Stimulated activated CD4-positive, alpha-beta T cell treated with anti-CD3 and anti-CD28 coated beads, Interleukin-15, amount 100 ng/mL, for 1 hour (primary cell): ENCODE measurements around the gene PDGFC.

ENCODE experiments used
- DNase-seq, 2 donors: peaks; one replicate each; pipeline ENCODE4 v3.0.0-alpha.2; 2020; ENCODE audit warnings: low read depth in 1 of 2, low spot score in 1 of 2

Gene PDGFC

DNA sequence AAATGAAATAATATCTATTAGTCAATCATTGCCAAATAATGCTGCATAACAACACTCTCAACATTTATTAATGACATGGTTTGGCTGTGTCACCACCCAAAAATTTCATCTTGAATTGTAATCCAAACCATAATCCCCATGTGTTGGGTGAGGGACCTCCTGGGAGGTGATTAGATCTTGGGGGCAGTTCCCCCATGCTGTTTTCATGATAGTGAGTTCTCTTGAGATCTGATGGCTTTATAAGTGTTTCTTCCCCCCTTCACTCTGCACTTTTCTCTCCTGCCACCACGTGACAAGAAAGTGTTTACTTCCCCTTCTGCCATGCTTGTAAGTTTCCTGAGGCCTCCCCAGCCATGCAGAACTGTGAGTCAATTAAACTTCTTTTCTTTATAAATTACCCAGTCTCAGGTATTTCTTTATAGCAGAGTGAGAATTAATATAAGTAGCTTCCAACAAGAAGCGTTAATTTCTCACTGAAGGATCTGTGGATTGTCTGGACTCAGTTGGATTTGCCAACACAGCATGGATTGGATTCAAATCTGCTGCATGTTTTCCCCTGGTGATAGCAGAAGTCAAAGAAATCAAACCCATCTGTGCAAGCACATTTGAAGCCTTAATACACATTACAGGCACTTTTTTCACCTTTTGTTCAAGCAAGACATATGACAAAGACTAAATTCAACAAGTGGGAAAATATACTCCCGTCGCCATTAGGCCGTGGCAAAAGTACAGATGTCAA lies 216.6 kb downstream of the PDGFC start:
- DNase-seq: no peak

DNA sequence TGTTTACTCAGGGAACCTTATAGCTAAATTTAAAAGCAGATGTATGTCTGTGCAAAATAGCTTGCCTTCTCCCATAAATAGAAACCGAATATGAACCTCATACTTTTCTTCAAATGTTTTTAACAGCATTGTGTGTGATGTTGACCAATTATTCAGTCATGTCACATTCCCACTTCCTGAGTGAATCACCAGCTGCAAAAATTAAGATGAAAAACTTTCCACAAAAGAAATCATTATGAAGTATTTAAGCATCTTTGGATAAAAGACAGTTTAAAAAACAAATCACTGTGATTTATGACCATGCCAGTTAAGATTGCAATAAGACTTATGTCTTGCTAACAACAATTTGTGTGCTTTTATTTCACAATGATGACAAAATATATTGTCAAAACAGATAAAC lies 220.1 kb downstream of the PDGFC start:
- no peak for DNase-seq

DNA sequence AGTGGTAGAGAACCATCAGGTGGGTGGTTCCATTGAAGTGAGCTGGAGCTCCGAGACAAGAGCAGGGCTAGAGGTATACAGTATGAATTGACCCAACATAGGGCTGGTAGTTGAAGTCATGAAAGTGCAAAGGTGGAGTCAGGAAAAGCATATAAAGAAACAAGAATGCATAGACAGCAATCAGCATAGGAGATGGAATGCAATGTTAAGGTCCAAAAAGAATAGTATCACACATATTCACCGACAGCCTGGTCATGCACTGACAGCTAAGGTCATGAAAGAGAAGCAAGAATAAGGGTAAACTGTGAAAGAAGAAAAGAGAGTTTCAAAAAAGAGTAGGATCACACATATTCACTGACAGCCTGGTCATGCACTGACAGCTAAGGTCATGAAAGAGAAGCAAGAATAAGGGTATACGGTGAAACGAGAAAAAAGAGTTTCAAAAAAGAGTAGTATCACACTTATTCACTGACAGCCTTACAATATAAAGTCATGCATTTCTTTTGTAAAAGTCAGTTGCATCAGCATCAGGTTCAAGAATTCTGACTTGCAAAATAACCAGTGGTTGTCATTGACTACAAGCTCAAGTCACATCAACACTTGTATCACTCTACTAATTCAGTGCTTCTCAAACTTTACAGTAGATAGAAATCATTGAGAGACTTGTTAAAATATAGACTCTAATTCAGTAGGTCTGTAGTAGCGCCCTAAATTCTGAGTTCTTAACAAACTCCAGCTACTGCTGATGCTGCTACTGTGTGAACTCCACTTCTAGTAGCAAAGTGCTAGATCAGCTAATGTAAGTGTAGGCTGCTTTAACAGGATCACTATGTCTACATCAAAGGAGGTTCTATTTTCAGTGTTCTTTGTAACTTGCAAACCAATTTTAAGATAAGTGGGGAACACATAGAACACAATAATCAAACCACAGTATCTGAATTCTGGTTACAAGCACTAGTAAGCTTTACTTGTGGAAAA lies 221.9 kb downstream of the PDGFC start:
- no peak for DNase-seq

DNA sequence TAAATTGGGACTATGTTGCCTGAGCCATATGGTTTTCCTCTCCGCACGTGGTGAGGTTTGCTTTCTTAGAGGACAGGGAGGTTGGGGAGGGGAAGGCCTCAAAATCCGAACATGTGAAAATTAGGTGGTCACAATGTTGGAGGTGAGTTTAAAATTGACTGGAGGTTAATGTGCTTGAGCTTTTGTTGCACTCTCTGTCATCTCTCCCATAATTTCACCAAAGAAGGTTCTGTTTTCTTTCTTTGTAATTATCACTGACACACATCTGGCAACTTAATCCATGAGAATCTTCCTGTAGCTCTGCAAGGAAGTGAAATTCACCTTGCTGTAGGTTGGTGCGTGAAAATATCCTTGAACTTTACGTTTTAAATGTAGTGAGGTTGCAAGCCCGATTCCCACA lies 225.5 kb downstream of the PDGFC start:
- DNase-seq: no peak

DNA sequence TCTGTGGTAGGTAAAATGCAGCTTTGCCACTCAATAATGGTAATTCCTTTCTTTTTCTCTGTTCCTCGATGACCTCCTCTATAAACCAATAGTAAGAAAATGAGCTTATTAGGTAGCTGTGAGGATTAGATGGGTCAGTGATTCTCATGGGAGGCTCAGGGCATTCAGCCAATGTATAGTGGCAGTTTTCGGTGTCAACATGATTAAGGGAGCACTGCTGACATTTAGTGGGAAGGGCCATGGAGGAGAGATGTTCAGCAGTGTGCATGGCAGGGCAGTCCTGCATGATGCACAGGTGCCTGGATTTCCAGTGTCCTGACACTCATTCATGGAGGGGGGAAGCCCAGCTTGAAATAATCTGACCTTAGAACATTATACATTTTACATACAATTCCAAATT lies 232.8 kb downstream of the PDGFC start:
- DNase-seq: no peak

DNA sequence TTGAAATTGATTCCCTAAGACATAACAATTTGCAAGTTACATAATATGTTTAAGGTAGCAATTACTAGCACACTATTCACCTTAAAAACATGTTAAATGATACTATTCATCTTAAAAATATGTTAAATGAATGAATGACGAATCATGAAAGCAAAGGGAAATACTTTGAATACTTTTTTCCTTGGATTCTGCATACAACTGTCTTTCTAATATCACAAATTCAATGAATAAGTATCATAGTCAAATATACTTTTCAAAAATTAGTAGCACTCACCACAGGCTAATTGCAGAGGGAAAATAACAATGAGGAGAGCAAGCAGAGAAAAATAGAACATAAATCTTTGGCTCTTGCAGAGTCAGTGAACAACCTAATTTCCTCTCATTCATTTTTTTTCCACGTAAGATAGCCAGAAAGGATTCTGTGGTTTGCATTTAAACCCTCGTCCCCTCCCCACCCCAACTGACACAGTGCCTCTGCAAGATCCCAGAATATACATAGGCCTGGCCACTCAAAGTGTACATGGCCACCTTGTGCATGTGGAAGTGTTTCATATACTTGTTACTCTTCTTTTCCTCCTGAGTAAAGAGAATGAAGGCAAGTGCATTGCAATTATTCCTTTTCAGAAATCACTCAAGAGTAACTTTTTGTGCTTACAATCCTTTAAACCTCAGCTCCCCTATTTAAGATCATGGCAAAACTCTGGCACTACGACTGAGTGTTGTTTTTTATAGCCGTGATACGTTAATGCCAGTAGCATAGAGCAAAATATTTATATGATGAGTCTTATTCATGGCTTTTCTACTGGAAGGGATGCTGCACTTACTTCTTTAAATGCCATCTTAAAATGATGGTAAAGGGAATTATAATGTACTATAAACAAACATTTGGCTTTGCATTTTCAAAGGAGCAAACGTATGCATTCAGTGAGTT lies 236.4 kb downstream of the PDGFC start:
- no peak for DNase-seq

DNA sequence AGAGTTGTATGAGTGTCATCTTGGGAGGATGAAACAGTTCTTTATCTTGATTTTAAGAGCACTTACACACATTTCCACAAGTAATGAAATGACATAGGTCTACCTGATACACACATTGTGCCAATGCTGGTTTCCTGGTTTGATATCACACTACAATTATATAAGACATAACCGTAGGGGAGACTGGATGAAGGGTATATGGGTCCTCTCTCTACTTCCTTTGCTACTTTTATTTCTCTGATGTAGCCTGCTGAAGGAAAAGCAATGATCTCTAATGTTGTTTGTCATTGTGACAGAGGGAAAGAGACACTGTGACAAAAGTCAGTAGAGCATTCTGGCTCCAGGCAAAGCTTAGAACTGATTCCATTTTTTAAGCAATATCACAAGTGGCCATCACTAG lies 238.0 kb downstream of the PDGFC start:
- DNase-seq: no peak

DNA sequence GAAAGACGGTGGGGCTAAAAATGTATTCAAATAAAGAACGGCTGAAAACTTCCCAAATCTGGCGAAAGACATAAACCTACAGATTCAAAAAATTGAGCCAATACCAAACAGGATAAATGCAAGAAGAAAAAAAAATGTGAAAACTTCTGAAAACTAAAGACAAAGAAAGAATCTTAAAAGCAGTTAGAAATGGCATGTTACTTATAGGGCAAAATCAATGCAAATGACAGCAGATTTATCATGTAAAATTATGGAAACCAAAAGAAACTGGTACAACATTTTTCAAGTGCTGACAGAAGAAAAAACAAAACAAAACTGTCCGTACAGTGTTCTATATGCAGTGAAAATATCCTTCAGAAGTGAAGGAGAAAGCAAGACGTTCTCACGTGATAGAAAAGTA lies 239.0 kb downstream of the PDGFC start:
- no peak for DNase-seq

DNA sequence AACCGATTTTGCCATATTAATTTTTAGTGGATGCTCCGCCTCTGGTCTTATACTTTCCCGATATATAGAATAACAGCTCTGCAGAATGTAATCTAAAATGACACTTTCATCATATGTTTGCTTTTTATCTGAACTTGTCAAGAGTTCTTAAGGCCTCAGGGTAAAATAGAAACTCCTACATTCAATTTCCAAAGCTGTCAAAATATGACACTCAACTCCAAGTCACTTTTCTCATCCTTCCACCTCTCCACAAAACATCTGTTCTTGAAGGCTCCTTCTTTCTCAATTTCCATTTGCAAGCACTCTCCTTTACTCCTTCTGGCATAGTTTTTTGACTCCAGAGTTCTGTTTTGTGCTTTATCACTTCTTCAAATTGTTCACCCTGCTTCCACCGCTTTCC lies 242.2 kb downstream of the PDGFC start:
- no peak for DNase-seq

DNA sequence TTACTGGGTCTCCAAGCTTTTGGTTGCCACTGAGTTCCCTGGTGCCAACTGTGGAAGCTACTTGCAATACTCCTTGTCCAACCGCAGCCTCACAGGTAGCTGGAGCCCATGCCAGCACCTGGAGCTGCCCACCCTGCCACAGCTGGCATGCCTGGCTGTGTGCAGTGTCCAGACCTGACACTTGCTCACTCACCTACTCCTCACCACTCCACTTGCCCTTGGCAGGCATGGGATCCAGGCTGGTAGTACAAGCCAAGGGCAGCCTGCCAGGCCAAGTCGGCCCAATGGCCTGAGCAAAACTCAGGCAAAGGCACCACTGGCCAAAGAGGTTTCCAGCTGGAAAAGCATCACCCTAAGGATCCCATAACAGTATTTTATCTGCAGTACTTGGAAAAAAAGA lies 246.3 kb downstream of the PDGFC start:
- DNase-seq: no peak

DNA sequence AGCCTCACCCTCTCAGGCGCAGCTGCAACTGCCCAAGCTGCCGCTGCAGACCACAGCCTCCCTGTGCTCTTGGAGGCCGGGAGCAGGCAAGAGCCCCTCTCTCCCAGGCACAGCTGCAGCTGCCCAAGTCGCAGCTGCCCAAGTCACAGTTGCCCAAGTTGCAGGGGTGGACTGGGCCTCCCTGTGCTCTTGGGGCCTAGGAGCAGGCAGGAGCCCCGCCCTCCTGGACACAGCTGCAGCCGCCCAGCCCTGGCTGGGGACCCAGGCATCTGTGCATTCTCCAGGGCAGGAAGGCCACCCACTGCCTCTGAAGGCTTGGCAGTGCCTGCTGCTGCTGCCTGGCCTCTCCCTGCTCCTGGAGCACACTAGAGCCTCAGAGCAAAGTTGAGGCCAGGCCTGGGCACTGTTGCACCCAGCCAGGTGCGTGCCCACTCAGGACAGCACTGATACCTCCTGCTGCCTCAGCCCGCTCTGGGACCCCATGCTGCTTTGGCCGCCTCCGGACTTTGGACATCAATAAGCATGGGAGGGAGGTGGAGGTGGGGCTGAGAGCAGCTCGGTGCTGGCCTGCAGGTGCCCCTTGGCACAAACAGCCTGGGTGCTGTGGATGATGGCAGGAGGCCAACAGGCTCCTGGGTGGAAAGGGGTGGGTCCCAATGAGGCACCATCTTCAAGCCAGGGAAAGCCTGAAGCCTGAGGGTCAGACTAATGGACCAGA lies 247.5 kb downstream of the PDGFC start:
- no peak for DNase-seq

DNA sequence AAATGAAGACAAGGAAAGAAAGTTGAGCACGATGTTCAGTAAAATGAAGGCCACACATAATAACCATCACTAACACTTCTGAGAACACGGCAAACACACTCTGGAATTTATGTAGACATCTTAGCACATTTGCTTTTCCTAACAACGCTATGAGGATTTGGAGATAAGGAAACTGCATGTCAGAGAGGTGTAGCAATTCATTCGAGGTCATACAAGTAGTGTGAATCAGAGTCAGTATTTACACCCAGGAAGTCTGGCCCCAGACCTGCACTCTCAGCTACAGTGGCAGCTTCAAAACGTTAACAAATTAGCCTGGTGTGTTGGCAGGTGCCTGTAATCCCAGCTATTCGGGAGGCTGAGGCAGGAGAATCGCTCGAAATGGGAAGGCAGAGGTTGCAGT lies 253.4 kb downstream of the PDGFC start:
- DNase-seq: no peak

DNA sequence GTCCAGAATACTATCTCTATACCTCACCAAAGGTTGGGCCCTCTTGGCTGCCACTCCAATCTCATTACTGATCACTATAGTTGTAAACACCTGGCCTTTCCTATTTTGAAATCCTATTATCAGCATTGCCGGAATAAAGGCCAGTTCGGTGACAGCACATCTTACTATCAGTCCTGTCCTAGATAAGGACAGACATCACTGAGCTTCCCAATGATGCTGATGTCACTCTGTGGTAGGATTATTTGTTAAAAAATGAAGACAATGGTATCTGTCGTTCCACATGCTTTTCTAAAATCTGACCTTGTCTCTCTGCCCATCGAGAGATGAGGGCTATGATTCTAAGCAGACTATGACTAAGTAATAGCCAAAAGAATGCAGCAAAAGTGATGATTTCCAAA lies 260.4 kb downstream of the PDGFC start:
- DNase-seq: no peak
